GM19240 (cell line): Measurements from ENCODE around the gene ZNF358.

ENCODE experiments used
- DNase-seq: peaks from one replicate; pipeline ENCODE4 v3.0.0; 2011; ENCODE audit warnings: low spot score; ENCODE audit not compliant: insufficient read length

Gene ZNF358

DNA sequence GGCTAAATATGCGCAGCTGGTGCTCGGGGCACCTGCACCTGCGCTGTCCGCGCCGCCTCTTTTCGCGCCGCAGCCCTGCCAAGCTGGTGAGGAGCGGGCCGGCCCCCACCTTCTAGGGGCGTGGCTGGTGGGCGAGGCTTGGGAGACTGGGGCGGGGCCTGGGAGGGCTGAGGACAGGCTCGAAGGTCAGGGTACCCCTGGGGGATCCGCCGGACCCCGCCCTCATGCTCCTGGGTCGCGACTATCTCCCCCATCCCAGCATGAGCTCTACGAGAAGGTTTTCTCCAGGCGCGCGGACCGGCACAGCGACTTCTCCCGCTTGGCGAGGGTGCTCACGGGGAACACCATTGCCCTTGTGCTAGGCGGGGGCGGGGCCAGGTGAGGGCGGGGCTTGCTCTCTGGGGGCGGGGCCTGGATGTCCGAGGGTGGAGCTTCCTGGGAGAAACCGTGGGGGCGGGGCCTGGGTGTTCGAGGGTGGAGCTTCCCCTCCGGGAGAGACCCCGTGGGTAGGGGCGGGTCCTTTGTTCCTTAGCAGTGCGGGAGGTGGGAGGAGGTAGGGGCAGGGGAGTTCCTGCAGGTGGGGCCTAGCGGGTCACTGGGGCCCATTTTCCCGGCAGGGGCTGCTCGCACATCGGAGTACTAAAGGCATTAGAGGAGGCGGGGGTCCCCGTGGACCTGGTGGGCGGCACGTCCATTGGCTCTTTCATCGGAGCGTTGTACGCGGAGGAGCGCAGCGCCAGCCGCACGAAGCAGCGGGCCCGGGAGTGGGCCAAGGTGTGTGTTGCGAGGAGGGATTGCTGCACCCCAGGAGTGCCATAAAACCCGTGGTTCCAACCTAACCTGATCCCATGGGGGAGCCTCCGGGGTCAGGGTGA, 39.3 kb downstream of the ZNF358 start:
- DNase-seq, result no peak

DNA sequence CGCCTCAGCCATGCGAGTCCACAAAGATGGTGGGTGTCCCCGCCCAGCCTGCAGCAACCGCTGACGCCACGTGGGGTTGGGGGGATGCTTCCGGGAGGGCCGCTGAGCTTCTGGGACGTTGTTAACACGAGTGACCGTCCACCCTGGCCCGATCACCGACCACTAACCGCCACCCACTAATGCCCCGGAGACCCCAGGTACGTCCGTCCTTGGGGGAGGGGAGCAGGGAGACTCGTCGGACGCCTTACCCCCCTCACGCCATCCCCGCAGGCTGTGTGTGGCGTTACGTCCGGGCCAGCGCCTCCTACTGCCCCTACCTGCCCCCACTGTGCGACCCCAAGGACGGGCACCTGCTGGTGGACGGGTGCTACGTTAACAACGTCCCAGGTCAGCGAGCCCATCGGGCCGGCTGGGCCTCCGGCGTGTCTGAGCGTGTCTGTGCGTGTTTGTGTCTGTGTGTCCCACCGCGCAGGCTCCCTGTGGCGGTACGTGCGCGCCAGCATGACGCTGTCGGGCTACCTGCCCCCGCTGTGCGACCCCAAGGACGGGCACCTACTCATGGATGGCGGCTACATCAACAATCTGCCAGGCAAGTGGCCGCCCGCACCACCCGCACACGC, 40.9 kb downstream of the ZNF358 start:
- DNase-seq, result no peak

DNA sequence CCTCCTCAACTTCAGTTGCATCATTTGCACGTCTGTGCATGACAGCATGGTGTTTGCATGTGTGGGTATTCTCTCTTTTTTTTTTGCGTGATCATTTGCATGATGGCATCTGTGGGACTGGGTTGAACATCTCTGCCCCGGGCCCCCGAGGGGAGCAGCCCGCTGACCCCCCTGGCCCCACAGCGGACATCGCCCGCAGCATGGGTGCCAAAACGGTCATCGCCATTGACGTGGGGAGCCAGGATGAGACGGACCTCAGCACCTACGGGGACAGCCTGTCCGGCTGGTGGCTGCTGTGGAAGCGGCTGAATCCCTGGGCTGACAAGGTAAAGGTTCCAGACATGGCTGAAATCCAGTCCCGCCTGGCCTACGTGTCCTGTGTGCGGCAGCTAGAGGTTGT, 42.8 kb downstream of the ZNF358 start:
- no peak for DNase-seq

DNA sequence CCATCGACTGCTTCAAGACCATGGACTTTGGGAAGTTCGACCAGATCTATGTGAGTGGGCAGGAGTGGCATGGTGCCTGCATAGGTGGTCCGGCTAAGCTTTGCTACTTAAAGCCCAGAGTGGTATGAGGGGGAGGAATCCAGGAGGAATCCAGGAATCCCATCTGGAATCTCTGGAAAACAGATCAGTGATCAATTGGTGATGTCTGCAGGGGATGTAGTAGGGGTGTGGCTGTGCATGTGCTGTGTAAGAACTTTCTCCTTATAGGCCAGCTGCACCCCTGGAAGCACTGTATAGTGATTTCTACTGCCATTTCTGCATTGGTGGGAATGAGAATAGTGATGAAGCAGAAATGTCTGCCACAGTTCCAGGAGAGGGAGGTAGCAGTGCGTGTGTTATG, 43.2 kb downstream of the ZNF358 start:
- no peak for DNase-seq

DNA sequence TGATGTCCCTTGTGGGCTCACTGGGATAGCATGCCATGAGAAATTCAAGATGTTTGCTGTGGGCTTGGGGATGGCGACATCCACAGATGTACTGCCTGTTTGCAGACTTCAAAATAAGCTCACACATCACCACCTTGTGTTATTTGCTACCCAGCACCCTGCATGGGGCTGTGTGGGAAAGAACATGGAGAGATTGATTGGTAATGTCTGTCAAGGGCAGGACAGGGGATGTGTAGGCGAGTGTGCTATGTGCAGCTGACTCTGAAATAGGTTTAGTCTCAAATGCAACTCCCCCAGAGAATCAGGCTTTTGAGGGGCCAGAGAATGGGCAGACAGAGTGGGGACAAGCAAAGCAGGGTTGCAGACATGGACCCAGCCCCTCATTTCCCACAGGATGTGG, 44.4 kb downstream of the ZNF358 start:
- DNase-seq, result no peak

DNA sequence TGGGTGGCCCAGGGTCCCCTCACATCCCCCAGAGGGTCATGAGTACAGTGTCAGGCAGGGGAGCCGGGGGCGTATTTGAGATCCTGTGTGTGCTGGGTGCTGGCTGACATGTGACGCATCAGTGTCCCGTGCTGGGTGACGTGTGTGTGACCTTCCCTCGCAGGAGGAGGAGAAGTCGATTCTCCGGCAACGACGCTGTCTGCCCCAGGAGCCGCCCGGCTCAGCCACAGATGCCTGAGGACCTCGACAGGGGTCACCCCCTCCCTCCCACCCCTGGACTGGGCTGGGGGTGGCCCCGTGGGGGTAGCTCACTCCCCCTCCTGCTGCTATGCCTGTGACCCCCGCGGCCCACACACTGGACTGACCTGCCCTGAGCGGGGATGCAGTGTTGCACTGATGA, 45.4 kb downstream of the ZNF358 start:
- DNase-seq, result no peak

DNA sequence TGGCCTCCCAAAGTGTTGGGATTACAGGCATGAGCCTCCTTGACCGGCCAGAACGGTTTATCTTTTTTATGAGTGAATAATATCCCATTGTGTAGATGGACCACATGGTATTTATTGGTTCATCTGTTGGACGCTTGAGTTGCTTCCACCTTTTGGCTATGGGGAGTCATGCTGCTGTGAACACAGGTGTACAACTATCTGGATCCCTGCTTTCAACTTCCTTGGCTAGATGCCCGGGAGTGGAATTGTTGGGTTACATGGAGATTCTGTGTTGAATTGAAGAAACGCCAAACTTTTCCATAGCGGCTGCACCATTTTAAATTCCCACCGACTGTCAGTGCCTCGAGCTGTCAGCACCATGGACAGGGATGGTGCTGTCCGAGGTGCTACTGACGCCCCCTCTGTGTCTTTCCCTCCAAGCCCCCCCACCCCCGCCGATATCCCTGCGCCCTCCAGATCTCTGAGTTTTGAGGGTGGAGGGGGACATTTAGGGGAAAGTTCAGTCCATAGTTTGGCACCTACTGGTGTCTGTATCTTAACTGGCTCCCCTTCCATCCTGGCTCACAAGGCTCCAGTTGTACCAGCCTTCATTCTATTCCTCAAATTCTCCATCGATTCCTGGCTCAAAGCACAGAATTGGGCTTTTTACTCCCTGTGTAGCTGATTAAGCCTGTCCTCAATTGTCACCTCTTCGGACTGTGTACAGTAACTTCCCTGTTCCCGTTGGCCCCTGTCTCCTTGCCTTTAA, 46.9 kb downstream of the ZNF358 start:
- DNase-seq, result no peak

DNA sequence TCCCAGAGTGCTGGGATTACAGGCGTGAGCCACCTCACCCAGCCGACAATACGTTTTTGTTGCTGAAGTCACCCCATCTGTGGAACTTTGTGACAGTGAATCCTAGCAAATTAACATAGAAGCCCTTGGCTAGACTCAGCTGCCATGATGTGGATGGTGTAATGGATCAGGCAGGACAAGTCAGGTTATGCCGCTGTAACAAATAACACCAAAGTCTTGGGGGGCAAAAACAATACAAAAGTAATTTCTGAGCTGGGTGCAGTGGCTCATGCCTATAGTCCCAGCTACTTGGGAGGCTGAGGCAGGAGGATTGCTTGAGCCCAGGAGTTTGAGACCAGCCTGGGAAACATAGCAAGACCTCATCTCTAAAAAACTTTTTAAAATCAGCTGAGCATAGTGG, 49.0 kb downstream of the ZNF358 start:
- DNase-seq, result no peak

DNA sequence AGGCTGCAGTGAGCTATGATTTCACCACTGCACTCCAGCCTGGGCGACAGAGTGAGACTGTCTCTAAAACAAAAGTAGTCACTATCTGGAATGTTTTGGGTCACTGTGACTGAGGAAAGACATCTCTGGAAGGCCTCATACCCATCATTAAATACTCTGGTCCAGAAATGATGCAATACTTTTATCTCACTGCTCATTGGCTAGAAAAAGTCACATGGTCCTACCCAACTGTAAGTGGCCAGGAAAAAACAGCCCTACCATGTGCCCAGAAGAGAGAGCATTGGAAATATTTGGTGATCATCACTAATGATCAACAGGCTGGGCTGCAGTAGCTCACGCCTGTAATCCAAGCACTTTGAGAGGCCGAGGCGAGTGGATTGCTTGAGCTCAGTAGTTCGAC, 49.4 kb downstream of the ZNF358 start:
- no peak for DNase-seq
